GM23338 (cell line): ENCODE results near the gene CRYZL1. TPM values are rescaled to one million over a fixed set of nuclear protein-coding genes. Genes with fewer than 3 reads are reported as not detected.

Experiments used
- ATAC-seq: fragments of 200-7000 bp; cut with Tn5 transposase; 3 replicates; pipeline ENCODE4 v1.9.1; 2020
- DNase-seq: peaks from one replicate; pipeline ENCODE4 v3.0.0-alpha.2; 2015; ENCODE audit warnings: low spot score
- H2AFZ ChIP-seq: fragments of 200-600 bp; sonication (generic); 2 replicates; pipeline ENCODE4 v1.8.0; 2016; ENCODE audit warnings: antibody characterized with exemption, mild to moderate bottlenecking, moderate library complexity
- H3F3A ChIP-seq: fragments of 200-600 bp; sonication (generic); replicated peaks from 2 replicates; pipeline ENCODE4 v1.8.0; 2017; ENCODE audit warnings: antibody characterized with exemption, mixed run types, low read depth
- H3K27ac ChIP-seq: fragments of 200-600 bp; sonication (generic); 2 replicates; pipeline ENCODE4 v1.6.1; 2016; ENCODE audit warnings: low read depth
- H3K27me3 ChIP-seq: fragments of 200-600 bp; sonication (generic); 2 replicates; pipeline ENCODE4 v1.8.0; 2016; ENCODE audit warnings: mild to moderate bottlenecking, mixed run types, moderate library complexity; ENCODE audit not compliant: insufficient read depth
- H3K36me3 ChIP-seq: fragments of 200-600 bp; sonication (generic); 2 replicates; pipeline ENCODE4 v1.8.0; 2016; ENCODE audit warnings: mild to moderate bottlenecking; ENCODE audit not compliant: insufficient read depth
- H3K4me1 ChIP-seq: fragments of 200-600 bp; sonication (generic); 2 replicates; pipeline ENCODE4 v1.8.0; 2016; ENCODE audit warnings: mild to moderate bottlenecking, moderate library complexity; ENCODE audit not compliant: insufficient read depth
- H3K4me2 ChIP-seq: fragments of 200-600 bp; sonication (generic); 2 replicates; pipeline ENCODE4 v1.7.1; 2017; ENCODE audit warnings: mixed run types
- H3K4me3 ChIP-seq: fragments of 200-600 bp; sonication (generic); 2 replicates; pipeline ENCODE4 v1.6.1; 2016; ENCODE audit warnings: mixed run types
- H3K79me2 ChIP-seq: fragments of 200-600 bp; sonication (generic); replicated peaks from 2 replicates; pipeline ENCODE4 v1.8.0; 2017; ENCODE audit warnings: mild to moderate bottlenecking; ENCODE audit not compliant: insufficient read depth
- H3K9me2 ChIP-seq: fragments of 200-600 bp; sonication (generic); 2 replicates; pipeline ENCODE4 v1.8.0; 2017; ENCODE audit not compliant: insufficient read depth
- H4K20me1 ChIP-seq: fragments of 200-600 bp; sonication (generic); replicated peaks from 2 replicates; pipeline ENCODE4 v1.8.0; 2017; ENCODE audit warnings: mild to moderate bottlenecking; ENCODE audit not compliant: insufficient read depth
- H3K27ac Mint-ChIP-seq: 2 replicates; pipeline ENCODE4 v1.8.0; 2020; ENCODE audit warnings: inconsistent platforms, mild to moderate bottlenecking, moderate library complexity, mixed read lengths
- H3K27me3 Mint-ChIP-seq: 3 replicates; pipeline ENCODE4 v1.8.0; 2022; ENCODE audit warnings: low read depth, mild to moderate bottlenecking, moderate library complexity, mixed read lengths, inconsistent platforms; ENCODE audit not compliant: insufficient read depth, poor library complexity
- H3K36me3 Mint-ChIP-seq: 3 replicates; pipeline ENCODE4 v1.8.0; 2021; ENCODE audit warnings: low read depth, mild to moderate bottlenecking, inconsistent platforms, moderate library complexity, mixed read lengths
- H3K4me1 Mint-ChIP-seq: 3 replicates; pipeline ENCODE4 v1.8.0; 2020; ENCODE audit warnings: mild to moderate bottlenecking, inconsistent platforms, mixed read lengths
- H3K4me3 Mint-ChIP-seq: 3 replicates; pipeline ENCODE4 v1.8.0; 2021; ENCODE audit warnings: moderate library complexity, mild to moderate bottlenecking, inconsistent platforms, mixed read lengths
- H3K9me3 Mint-ChIP-seq: 3 replicates; pipeline ENCODE4 v1.8.0; 2020; ENCODE audit warnings: moderate library complexity, mild to moderate bottlenecking, inconsistent platforms, mixed read lengths
- CTCF ChIP-seq, 2 experiments: fragments of 200-600 bp in 1 of 2; sonication (generic) in 1 of 2; conservative IDR thresholded peaks; 2 replicates each; pipeline versions ENCODE4 v1.5.1 to v1.6.1; 2016 to 2017; ENCODE audit warnings: antibody characterized with exemption in 2 of 2, low read depth in 2 of 2, mild to moderate bottlenecking in 2 of 2, moderate library complexity in 1 of 2
- ETS1 ChIP-seq: IDR thresholded peaks from 2 replicates; pipeline ENCODE4 v1.6.1; 2016; ENCODE audit warnings: antibody characterized with exemption
- JUNB ChIP-seq: IDR thresholded peaks from one replicate; pipeline ENCODE4 v1.6.1; 2016; ENCODE audit warnings: antibody characterized with exemption; ENCODE audit not compliant: unreplicated experiment
- REST ChIP-seq: IDR thresholded peaks from one replicate; pipeline ENCODE4 v1.6.1; 2018; ENCODE audit warnings: antibody characterized with exemption; ENCODE audit not compliant: unreplicated experiment
- ZNF331 ChIP-seq: fragments of 250-450 bp; sonication (Bioruptor Pico); IDR thresholded peaks from 2 replicates; pipeline ENCODE4 v1.5.0; 2020; ENCODE audit warnings: low read depth, mild to moderate bottlenecking, moderate library complexity
- ZNF462 ChIP-seq: fragments of 250-450 bp; sonication (Bioruptor Pico); IDR thresholded peaks from 2 replicates; pipeline ENCODE4 v1.5.0; 2020; ENCODE audit warnings: mild to moderate bottlenecking, moderate library complexity
- polyA plus RNA-seq: library from polyadenylated mRNA; unstranded; fragments of >200 nt; fragmentation: Nextera tagmentation; extraction: Ambion mirVana; gene quantifications from 2 replicates; pipeline ENCODE4 v1.2.1, GENCODE V29; 2016
- total RNA-seq: library from RNA; depleted of rRNA; stranded (reverse); fragments of >200 nt; shearing (Covaris generic); gene quantifications from 2 replicates; pipeline ENCODE4 v1.2.3, GENCODE V29; 2014

CRYZL1 gene
- total and polyA plus RNA-seq, 2 experiments from 2014 or later, result 23.8 to 40.5 TPM

GRCh38 chr21:33673473-33673872 lies 31.9 kb upstream of the CRYZL1 start:
- TF ChIP-seq ETS1 (no peak), JUNB (no peak), ZNF331 (no peak), CTCF (conservative IDR thresholded peaks at IDR 0.05; ENCODE audit: low read depth in 2 of 2) (no peak), REST (no peak), ZNF462 (CRISPR knock-in tag) (no peak)
- H3K9me3 Mint-ChIP-seq, result no peaks in the 10 kb centered on the region
- H3K4me3 Mint-ChIP-seq, result no peak overlapping the region
- no peaks in the 10 kb centered on the region for H3K36me3 ChIP-seq
- H3K4me2 ChIP-seq, result peak overlapping the region; percentile 24; the same call in 1 of the 2 replicates
- H3K27me3 ChIP-seq, result no peaks in the 10 kb centered on the region
- H4K20me1 ChIP-seq, result peaks cover 8% of the 10 kb centered on the region; the same call in 1 of the 2 replicates
- peaks cover 100% of the 10 kb centered on the region for H3K79me2 ChIP-seq
- DNase-seq (no peak), ATAC-seq (peak; percentile 59)
- no peaks in the 10 kb centered on the region for H3F3A ChIP-seq
- no peak overlapping the region for H3K4me3 ChIP-seq
- peaks cover 40% of the 10 kb centered on the region for H3K4me1 Mint-ChIP-seq
- peak overlapping the region; percentile 4; the same call in 1 of the 2 replicates for H3K27ac Mint-ChIP-seq
- H3K9me2 ChIP-seq, result no peaks in the 10 kb centered on the region
- peaks cover 2% of the 10 kb centered on the region for H3K27me3 Mint-ChIP-seq
- no peaks in the 10 kb centered on the region for H3K36me3 Mint-ChIP-seq
- H2AFZ ChIP-seq, result no peak overlapping the region
- H3K4me1 ChIP-seq, result peaks cover 40% of the 10 kb centered on the region
- no peak overlapping the region for H3K27ac ChIP-seq
